ENCODE data around the gene ARFRP1. TPM values are rescaled to one million over a fixed set of nuclear protein-coding genes. Genes with fewer than 3 reads are reported as not detected.

Gene ARFRP1
- total RNA-seq, 4 donors from 2014 or later, result 26.9 to 35.1 (median 27.8) TPM

DNA sequence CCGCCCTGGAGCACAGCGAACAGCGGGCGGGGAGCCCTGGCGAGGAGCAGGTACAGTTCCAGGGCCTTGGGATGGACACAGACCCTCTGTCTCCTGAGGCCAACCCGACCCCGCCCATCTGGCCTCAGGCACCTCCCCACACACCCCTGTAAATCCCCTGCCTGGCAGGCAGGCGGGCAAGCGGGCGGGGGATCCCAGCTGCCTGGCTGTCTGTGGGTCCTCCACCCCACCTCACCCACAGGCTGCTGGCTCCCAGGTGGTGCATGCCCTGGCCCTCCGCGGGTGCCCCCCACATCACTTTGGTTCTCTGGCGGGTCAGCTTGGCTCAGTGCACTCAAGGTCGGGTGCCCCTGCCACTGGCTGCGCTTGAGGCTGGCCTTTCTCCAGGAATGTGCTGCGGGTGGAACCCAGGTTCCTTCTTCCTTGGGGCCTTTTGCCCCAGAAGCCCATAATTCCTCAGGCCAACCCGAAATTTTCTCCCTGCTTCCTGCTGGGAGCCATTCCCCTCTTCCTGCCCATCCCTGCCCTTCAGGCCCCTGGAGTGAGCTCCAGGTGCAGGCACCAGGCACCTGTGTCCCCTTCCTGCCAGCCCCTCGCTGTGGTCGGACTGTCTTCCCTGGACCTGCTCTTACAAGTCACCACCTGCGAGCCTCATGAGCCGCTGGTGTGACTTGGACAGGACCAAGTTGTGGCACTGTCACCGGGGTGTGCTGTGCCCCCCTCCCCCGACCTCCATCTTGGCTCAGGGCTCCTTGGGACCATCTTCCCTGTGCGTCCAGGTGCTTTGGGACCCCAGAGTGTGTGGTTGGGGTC lies 16.7 kb downstream of the ARFRP1 start:
- no peaks in the 10 kb centered on the region for H3K27me3 ChIP-seq
- no peak overlapping the region for H3K27ac ChIP-seq
- in situ Hi-C loops (cut with MboI; ENCODE audit: low sequenced_read_pairs in 4 of 4), result no loop called here
- H3K4me3 ChIP-seq, result no peak overlapping the region
- DNase-seq (no peak), ATAC-seq (no peak)
- TF ChIP-seq POLR2A (IDR thresholded peaks at IDR 0.05) (no peak), CTCF (IDR thresholded peaks at IDR 0.05 in 4 of 5, conservative IDR thresholded peaks at IDR 0.05 in 1 of 5) (no peak)
- intact Hi-C loops (cut with DNase I; ENCODE audit: low total_unique reads), result no loop called here
- peaks cover 0 to 7% of the 10 kb centered on the region in 2 donors for H3K36me3 ChIP-seq
- H3K9me3 ChIP-seq, result no peaks in the 10 kb centered on the region
- H3K4me1 ChIP-seq, result peaks cover 20 to 21% of the 10 kb centered on the region in 2 donors

- Histone ChIP-seq H3K9me3 (no peaks in the 10 kb centered on the region), H3K27me3 (no peaks in the 10 kb centered on the region), H3K4me3 (no peak overlapping the region), H3K27ac (no peak overlapping the region), H3K4me1 (peaks cover 14 to 19% of the 10 kb centered on the region in 2 donors), H3K36me3 (peaks cover 0 to 7% of the 10 kb centered on the region in 2 donors)
- in situ Hi-C loops (cut with MboI; ENCODE audit: low sequenced_read_pairs in 4 of 4), result no loop called here
- intact Hi-C loops (cut with DNase I; ENCODE audit: low total_unique reads), result no loop called here
- no peak for DNase-seq
- no peak for ATAC-seq
- TF ChIP-seq CTCF (IDR thresholded peaks at IDR 0.05 in 4 of 5, conservative IDR thresholded peaks at IDR 0.05 in 1 of 5), result no peak
- TF ChIP-seq POLR2A (IDR thresholded peaks at IDR 0.05), result no peak
Measured at GRCh38 chr20:63690003-63690897, 17.5 kb downstream of the ARFRP1 start.

DNA sequence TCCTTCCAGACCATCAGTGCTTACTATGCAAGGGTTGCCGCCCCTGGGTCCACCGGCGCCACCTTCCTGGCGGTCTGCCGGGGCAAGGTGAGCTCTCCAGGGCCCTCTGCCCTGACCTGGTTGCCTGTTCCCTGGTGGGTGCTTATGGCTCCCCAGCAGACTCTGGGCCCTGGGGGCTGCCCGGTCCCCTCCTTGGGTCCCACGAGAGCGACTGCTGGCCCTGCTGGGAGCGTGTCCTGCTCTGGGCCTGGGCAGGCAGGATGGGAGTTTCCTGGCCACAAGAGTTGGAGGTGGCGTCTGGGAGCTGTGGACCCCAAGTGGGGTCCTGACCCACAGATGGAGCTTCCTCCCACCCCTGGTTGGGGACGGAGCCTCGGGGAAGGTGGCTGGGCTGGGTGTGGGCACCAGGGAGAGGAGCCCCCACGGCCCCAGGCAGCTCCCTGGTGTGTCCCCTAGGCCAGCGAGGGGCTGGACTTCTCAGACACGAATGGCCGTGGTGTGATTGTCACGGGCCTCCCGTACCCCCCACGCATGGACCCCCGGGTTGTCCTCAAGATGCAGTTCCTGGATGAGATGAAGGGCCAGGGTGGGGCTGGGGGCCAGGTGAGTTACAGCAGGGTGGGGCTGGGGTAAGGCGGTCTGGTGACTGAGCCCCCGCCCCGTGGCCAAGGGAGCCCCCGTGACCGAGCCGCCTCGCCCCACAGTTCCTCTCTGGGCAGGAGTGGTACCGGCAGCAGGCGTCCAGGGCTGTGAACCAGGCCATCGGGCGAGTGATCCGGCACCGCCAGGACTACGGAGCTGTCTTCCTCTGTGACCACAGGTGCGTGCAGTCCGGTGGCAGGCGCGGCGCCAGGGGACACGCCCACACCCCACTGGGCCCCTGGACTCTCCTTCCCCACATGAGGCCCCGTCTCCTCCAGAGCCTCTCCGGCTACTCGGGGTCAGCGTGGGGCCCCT lies 18.5 kb downstream of the ARFRP1 start:
- no peaks in the 10 kb centered on the region for H3K27me3 ChIP-seq
- peaks cover 0 to 7% of the 10 kb centered on the region in 2 donors for H3K36me3 ChIP-seq
- TF ChIP-seq CTCF (IDR thresholded peaks at IDR 0.05 in 4 of 5, conservative IDR thresholded peaks at IDR 0.05 in 1 of 5) (no peak), POLR2A (IDR thresholded peaks at IDR 0.05) (no peak)
- in situ Hi-C loops (cut with MboI; ENCODE audit: low sequenced_read_pairs in 4 of 4) (no loop called here), intact Hi-C loops (cut with DNase I; ENCODE audit: low total_unique reads) (no loop called here)
- ATAC-seq, result no peak
- no peak for DNase-seq
- H3K4me3 ChIP-seq, result no peak overlapping the region
- H3K4me1 ChIP-seq, result peaks cover 14 to 19% of the 10 kb centered on the region in 2 donors
- no peaks in the 10 kb centered on the region for H3K9me3 ChIP-seq
- peak overlapping the region; percentile 78 to 83 (median 82) for H3K27ac ChIP-seq

Measured in gastrocnemius medialis (tissue), 4 donors.